ENCODE results near the gene NUP210. TPM values are rescaled to one million over a fixed set of nuclear protein-coding genes. Genes with fewer than 3 reads are reported as not detected.

NUP210 gene
- polyA plus RNA-seq, 1 of the 3 experiments (the other 2 are of a cell fraction), result 1.8 TPM

DNA sequence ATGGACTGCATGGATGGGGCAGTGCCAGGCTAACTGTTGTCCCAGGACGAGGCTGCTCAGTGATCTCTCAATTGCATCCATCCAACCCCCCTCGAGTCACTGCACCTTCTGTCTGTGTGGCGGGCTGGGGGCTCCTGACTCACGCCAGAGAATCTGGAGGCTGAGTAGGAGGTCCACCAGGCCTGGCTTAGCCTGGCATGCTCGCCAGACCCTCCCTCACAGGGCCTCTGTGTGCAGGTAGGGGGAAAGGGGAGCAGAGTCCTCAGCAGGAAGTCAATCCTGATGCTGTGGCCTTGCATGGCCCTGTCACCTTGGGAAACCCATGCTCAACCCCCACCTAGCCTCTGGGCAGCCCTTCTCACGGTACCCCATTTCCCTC, 140.6 kb downstream of the NUP210 start:
- Histone ChIP-seq H3K4me1 (ENCODE audit: control insufficient read depth in 1 of 2, insufficient read depth in 2 of 2, low read depth in 1 of 2, low read length in 1 of 2) (peaks cover 0 to 7% of the 10 kb centered on the region in 2 experiments; a peak in 2 of 4 replicates), H3K9ac (no peak overlapping the region), H3K4me2 (no peak overlapping the region), H3K4me3 (ENCODE audit: low read depth in 2 of 2, low read length in 1 of 2) (no peak overlapping the region), H3K9me3 (peaks cover 8% of the 10 kb centered on the region; the same call in 1 of the 2 replicates), H3F3A (replicated peaks; ENCODE audit: insufficient read depth) (no peaks in the 10 kb centered on the region), H3K27ac (ENCODE audit: low read depth in 2 of 2, low read length in 1 of 2) (no peak overlapping the region), H3K27me3 (ENCODE audit: insufficient read depth) (peaks cover 10% of the 10 kb centered on the region), H2AFZ (ENCODE audit: low read depth) (no peak overlapping the region), H3K9me2 (no peaks in the 10 kb centered on the region), H3K36me3 (replicated peaks in 1 of 2; ENCODE audit: control insufficient read depth in 1 of 2, insufficient read depth in 2 of 2, low read length in 1 of 2) (no peaks in the 10 kb centered on the region), H3K79me2 (ENCODE audit: insufficient read depth) (no peaks in the 10 kb centered on the region), H4K20me1 (ENCODE audit: insufficient read depth) (no peaks in the 10 kb centered on the region)
- DNase-seq, result no peak
- POLR2A ChIA-PET, result no interaction called here
- WGBS (ENCODE audit: low lambda C conversion rate), result 68% methylated on average over 6 of the region's 6 CpGs
- CTCF ChIA-PET, result no interaction called here
- TF ChIP-seq, protein P1, sequence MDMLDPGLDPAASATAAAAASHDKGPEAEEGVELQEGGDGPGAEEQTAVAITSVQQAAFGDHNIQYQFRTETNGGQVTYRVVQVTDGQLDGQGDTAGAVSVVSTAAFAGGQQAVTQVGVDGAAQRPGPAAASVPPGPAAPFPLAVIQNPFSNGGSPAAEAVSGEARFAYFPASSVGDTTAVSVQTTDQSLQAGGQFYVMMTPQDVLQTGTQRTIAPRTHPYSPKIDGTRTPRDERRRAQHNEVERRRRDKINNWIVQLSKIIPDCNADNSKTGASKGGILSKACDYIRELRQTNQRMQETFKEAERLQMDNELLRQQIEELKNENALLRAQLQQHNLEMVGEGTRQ (IDR thresholded peaks at IDR 0.05; ENCODE audit: borderline replicate concordance, low read depth, low read length), result no peak

DNA sequence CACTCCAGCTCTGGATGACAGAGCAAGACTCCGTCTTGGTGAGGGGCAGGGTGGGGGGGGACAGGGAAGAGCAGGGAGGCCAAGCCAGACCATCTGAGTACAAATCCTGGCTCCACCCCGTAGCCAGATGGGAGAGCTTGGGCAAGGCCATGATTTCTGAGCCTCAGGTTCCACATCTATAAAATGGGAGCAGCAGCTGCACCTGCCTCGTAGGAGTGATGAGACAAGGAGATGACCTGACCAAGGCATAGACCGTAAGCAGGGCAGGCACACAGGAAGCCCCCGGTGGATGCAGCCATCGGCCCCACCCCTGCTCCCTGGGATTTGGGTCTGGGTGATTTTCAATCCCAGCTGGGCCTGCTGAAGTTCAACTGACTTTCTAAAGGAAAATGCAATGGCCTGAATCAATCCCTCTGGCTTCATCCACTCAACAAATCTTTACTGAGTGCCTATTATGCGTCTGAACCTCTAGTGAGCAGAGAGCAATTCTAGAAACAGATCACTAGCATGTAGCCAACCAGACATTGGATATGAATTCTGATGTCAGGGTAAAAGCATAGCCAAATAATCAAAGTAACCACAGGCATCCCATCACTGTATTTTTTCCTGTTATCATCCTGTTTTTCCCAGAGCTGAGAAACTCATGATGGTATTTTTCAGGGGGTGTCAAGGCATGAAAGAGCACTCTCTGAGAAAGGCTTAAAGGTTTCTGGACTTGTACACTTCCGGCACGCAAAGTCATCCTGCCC, 141.2 kb downstream of the NUP210 start:
- ChIA-PET POLR2A (no interaction called here), CTCF (interaction anchor here (1.1 kb wide), 1 partner anchor 49 kb away, joined by 3 read pairs; no protein-coding TSS in a partner anchor)
- no peak overlapping the region for H2AFZ ChIP-seq (ENCODE audit: low read depth)
- no peak overlapping the region for H3K27ac ChIP-seq (ENCODE audit: low read depth in 2 of 2, low read length in 1 of 2)
- H3K36me3 ChIP-seq (replicated peaks in 1 of 2; ENCODE audit: control insufficient read depth in 1 of 2, insufficient read depth in 2 of 2, low read length in 1 of 2), result no peaks in the 10 kb centered on the region
- H3K9me2 ChIP-seq, result no peaks in the 10 kb centered on the region
- H3K9me3 ChIP-seq, result peaks cover 4% of the 10 kb centered on the region; the same call in 1 of the 2 replicates
- H3K79me2 ChIP-seq (ENCODE audit: insufficient read depth), result no peaks in the 10 kb centered on the region
- no peaks in the 10 kb centered on the region for H3F3A ChIP-seq (replicated peaks; ENCODE audit: insufficient read depth)
- no peak for DNase-seq
- H3K27me3 ChIP-seq (ENCODE audit: insufficient read depth), result peaks cover 8% of the 10 kb centered on the region
- H3K9ac ChIP-seq, result no peak overlapping the region
- TF ChIP-seq, protein P2, sequence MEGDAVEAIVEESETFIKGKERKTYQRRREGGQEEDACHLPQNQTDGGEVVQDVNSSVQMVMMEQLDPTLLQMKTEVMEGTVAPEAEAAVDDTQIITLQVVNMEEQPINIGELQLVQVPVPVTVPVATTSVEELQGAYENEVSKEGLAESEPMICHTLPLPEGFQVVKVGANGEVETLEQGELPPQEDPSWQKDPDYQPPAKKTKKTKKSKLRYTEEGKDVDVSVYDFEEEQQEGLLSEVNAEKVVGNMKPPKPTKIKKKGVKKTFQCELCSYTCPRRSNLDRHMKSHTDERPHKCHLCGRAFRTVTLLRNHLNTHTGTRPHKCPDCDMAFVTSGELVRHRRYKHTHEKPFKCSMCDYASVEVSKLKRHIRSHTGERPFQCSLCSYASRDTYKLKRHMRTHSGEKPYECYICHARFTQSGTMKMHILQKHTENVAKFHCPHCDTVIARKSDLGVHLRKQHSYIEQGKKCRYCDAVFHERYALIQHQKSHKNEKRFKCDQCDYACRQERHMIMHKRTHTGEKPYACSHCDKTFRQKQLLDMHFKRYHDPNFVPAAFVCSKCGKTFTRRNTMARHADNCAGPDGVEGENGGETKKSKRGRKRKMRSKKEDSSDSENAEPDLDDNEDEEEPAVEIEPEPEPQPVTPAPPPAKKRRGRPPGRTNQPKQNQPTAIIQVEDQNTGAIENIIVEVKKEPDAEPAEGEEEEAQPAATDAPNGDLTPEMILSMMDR (IDR thresholded peaks at IDR 0.05), result no peak
- TF ChIP-seq RAD21 (IDR thresholded peaks at IDR 0.05; ENCODE audit: low read length) (no peak), SIN3A (IDR thresholded peaks at IDR 0.05; ENCODE audit: borderline replicate concordance, low read depth, low read length) (no peak), MXI1 (IDR thresholded peaks at IDR 0.05; ENCODE audit: low read depth, low read length) (no peak), TEAD4 (IDR thresholded peaks at IDR 0.05; ENCODE audit: borderline replicate concordance, insufficient read depth) (no peak), SMC3 (IDR thresholded peaks at IDR 0.05; ENCODE audit: low read depth, low read length) (no peak), POLR2AphosphoS5 (IDR thresholded peaks at IDR 0.05; ENCODE audit: low read depth, low read length) (no peak), TAF1 (IDR thresholded peaks at IDR 0.05; ENCODE audit: borderline replicate concordance, low read depth, low read length) (no peak), GATA2 (CRISPR knock-in tag; IDR thresholded peaks at IDR 0.05) (no peak), JUND (IDR thresholded peaks at IDR 0.05) (no peak), RXRA (IDR thresholded peaks at IDR 0.05; ENCODE audit: borderline replicate concordance, low read depth) (no peak), FOXJ3 (CRISPR knock-in tag; IDR thresholded peaks at IDR 0.05) (no peak), EZH2phosphoT487 (IDR thresholded peaks at IDR 0.05; ENCODE audit: borderline replicate concordance, low read depth) (no peak)
- TF ChIP-seq, protein P3, sequence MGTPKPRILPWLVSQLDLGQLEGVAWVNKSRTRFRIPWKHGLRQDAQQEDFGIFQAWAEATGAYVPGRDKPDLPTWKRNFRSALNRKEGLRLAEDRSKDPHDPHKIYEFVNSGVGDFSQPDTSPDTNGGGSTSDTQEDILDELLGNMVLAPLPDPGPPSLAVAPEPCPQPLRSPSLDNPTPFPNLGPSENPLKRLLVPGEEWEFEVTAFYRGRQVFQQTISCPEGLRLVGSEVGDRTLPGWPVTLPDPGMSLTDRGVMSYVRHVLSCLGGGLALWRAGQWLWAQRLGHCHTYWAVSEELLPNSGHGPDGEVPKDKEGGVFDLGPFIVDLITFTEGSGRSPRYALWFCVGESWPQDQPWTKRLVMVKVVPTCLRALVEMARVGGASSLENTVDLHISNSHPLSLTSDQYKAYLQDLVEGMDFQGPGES (IDR thresholded peaks at IDR 0.05; ENCODE audit: low read depth, low read length), result no peak
- TF ChIP-seq, protein P4, sequence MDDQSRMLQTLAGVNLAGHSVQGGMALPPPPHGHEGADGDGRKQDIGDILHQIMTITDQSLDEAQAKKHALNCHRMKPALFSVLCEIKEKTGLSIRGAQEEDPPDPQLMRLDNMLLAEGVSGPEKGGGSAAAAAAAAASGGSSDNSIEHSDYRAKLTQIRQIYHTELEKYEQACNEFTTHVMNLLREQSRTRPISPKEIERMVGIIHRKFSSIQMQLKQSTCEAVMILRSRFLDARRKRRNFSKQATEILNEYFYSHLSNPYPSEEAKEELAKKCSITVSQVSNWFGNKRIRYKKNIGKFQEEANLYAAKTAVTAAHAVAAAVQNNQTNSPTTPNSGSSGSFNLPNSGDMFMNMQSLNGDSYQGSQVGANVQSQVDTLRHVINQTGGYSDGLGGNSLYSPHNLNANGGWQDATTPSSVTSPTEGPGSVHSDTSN (IDR thresholded peaks at IDR 0.05), result no peak
- 70% methylated on average over 4 of the region's 9 CpGs for WGBS (ENCODE audit: low lambda C conversion rate)
- H4K20me1 ChIP-seq (ENCODE audit: insufficient read depth), result no peaks in the 10 kb centered on the region
- H3K4me2 ChIP-seq, result no peak overlapping the region
- no peak overlapping the region for H3K4me3 ChIP-seq (ENCODE audit: low read depth in 2 of 2, low read length in 1 of 2)
- H3K4me1 ChIP-seq (ENCODE audit: control insufficient read depth in 1 of 2, insufficient read depth in 2 of 2, low read depth in 1 of 2, low read length in 1 of 2), result peaks cover 0 to 7% of the 10 kb centered on the region in 2 experiments; a peak in 2 of 4 replicates

Data from SK-N-SH (cell line).